K562 (cell line): Measurements from ENCODE around the gene BRAT1.
A peak's percentile ranks its signal among the peaks of the same experiment; 100 is the strongest.

ENCODE experiments used
- CTCF ChIP-seq, 3 experiments: IDR thresholded peaks in 2 of 3; conservative IDR thresholded peaks in 1 of 3; 2 replicates each; pipeline ENCODE4 v1.5.1; 2011 to 2012; ENCODE audit warnings: low read length in 3 of 3, mild to moderate bottlenecking in 3 of 3, control low read depth in 2 of 3, improper control_type of control experiment in 1 of 3, inconsistent platforms in 1 of 3, low read depth in 1 of 3, mixed read lengths in 1 of 3, moderate library complexity in 1 of 3; ENCODE audit not compliant: insufficient read depth in 2 of 3
- EP300 ChIP-seq: IDR thresholded peaks from 2 replicates; pipeline ENCODE4 v1.6.1; 2012; ENCODE audit warnings: low read length, improper control_type of control experiment
- NR3C1 ChIP-seq: sonication (generic); formaldehyde crosslinking; IDR thresholded peaks from 2 replicates; pipeline ENCODE4 v1.8.1; 2022; ENCODE audit warnings: missing genetic modification reagents
- PCBP1 ChIP-seq: fragments of 200-400 bp; formaldehyde crosslinking; IDR thresholded peaks from 2 replicates; pipeline ENCODE4 v1.6.1; 2018; ENCODE audit warnings: mild to moderate bottlenecking, low read depth, low read length; ENCODE audit not compliant: poor library complexity, severe bottlenecking
- YY1 ChIP-seq, 3 experiments: IDR thresholded peaks; 2 replicates each; pipeline ENCODE4 v1.6.1; 2011; ENCODE audit warnings: low read length in 2 of 3, mild to moderate bottlenecking in 2 of 3, moderate library complexity in 2 of 3, borderline replicate concordance in 1 of 3, control low read depth in 1 of 3, low read depth in 1 of 3; ENCODE audit not compliant: insufficient read depth in 3 of 3, insufficient replicate concordance in 2 of 3, control insufficient read depth in 1 of 3, insufficient read length in 1 of 3; ENCODE audit errors: extremely low read depth in 1 of 3
- ZNF449 ChIP-seq: fragments of 250-450 bp; sonication (Bioruptor Pico); IDR thresholded peaks from 2 replicates; pipeline ENCODE4 v1.8.0; 2022; ENCODE audit warnings: moderate library complexity, mild to moderate bottlenecking, inconsistent platforms

GRCh38 chr7:2604608-2605174 is 49.4 kb upstream of the BRAT1 start:
- TF ChIP-seq YY1 (IDR thresholded peaks at IDR 0.05; ENCODE audit: borderline replicate concordance in 1 of 3, control insufficient read depth in 1 of 3, extremely low read depth in 1 of 3, insufficient read depth in 3 of 3, insufficient read length in 1 of 3, insufficient replicate concordance in 2 of 3, low read depth in 1 of 3, low read length in 2 of 3) (no peak), CTCF (IDR thresholded peaks at IDR 0.05 in 2 of 3, conservative IDR thresholded peaks at IDR 0.05 in 1 of 3; ENCODE audit: insufficient read depth in 2 of 3, low read depth in 1 of 3, low read length in 3 of 3) (0 out of 6 replicates have a peak, but pooled peaks of 1 of the 3 experiments have one; percentile 17), ZNF449 (CRISPR knock-in tag) (no peak), PCBP1 (no peak), NR3C1 (CRISPR knock-in tag) (no peak), EP300 (no peak)
